GM18498 (cell line): ENCODE data around the gene HOXB2.

Experiments used
- ATAC-seq: cut with Tn5 transposase; IDR thresholded peaks from one replicate; pipeline ENCODE4 v1.9.1; 2021; ENCODE audit warnings: mild to moderate bottlenecking, moderate library complexity; ENCODE audit not compliant: unreplicated experiment

HOXB2 gene

GRCh38 chr17:48494335-48494734, 50.6 kb downstream of the HOXB2 start:
- ATAC-seq: no peak
